ENCODE measurements around the gene NR1I3.

DNA sequence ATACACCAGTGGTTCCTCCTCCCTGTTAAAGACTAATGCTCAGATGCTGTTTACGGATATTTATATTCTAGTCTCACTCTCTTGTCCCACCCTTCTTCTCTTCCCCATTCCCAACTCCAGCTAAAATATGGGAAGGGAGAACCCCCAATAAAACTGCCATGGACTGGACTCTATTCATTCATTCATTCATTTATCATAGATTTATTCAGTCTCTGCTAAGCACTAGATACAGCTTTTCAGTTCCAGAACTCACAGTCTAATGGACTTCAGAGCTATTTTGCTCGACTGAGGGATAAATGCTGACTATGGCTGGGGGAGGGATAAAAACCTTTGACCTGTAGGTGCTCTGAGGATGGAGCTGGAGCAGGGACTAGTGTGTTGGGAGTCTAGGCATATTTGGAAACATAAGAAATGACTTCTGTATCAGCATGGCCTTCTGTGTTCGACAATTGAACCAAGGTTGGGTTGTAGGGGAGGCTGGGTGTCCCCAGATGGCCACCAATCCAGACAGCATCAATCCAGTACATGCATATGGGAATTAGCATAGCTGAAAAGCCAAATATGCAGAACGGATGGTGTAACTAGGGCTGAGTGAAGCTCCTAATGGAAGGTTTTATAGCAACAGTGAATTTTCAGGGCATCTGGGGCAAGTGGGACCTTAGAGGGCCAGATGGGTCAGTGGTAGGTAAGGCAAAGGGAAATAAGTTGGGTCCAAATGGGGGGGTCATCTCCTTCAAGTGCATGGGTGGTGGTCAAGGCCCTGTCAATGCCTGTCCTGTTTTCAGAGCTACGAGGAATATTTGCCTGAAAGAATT lies 18.7 kb downstream of the NR1I3 start:
- TF ChIP-seq, protein P1, sequence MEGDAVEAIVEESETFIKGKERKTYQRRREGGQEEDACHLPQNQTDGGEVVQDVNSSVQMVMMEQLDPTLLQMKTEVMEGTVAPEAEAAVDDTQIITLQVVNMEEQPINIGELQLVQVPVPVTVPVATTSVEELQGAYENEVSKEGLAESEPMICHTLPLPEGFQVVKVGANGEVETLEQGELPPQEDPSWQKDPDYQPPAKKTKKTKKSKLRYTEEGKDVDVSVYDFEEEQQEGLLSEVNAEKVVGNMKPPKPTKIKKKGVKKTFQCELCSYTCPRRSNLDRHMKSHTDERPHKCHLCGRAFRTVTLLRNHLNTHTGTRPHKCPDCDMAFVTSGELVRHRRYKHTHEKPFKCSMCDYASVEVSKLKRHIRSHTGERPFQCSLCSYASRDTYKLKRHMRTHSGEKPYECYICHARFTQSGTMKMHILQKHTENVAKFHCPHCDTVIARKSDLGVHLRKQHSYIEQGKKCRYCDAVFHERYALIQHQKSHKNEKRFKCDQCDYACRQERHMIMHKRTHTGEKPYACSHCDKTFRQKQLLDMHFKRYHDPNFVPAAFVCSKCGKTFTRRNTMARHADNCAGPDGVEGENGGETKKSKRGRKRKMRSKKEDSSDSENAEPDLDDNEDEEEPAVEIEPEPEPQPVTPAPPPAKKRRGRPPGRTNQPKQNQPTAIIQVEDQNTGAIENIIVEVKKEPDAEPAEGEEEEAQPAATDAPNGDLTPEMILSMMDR (IDR thresholded peaks at IDR 0.05): no peak
- no peak for TF ChIP-seq POLR2AphosphoS5 (IDR thresholded peaks at IDR 0.05)
